RWPE2 (cell line): Measurements from ENCODE around the gene TTBK1.

Experiments used
- ATAC-seq: fragments of 200-7000 bp; cut with Tn5 transposase; 3 replicates; pipeline ENCODE4 v1.9.1; 2021; ENCODE audit warnings: low read depth
- DNase-seq: peaks from one replicate; pipeline ENCODE4 v3.0.0-alpha.2; 2020; ENCODE audit warnings: low spot score
- H3K27ac ChIP-seq: fragments of 450-650 bp; 2 replicates; pipeline ENCODE4 v1.5.1; 2017; ENCODE audit warnings: mild to moderate bottlenecking; ENCODE audit not compliant: poor library complexity, severe bottlenecking
- H3K27me3 ChIP-seq: fragments of 250-450 bp; sonication (Bioruptor Pico); 2 replicates; pipeline ENCODE4 v1.5.1; 2021; ENCODE audit warnings: mild to moderate bottlenecking, moderate library complexity; ENCODE audit not compliant: insufficient read depth, poor library complexity, severe bottlenecking
- H3K36me3 ChIP-seq: fragments of 250-450 bp; sonication (Bioruptor Pico); 2 replicates; pipeline ENCODE4 v1.5.1; 2020; ENCODE audit warnings: low read depth, mild to moderate bottlenecking, moderate library complexity
- H3K4me1 ChIP-seq: fragments of 250-450 bp; sonication (Bioruptor Pico); 2 replicates; pipeline ENCODE4 v1.5.1; 2021; ENCODE audit warnings: mild to moderate bottlenecking, moderate library complexity; ENCODE audit not compliant: insufficient read depth, poor library complexity, severe bottlenecking
- H3K4me3 ChIP-seq: fragments of 250-450 bp; sonication (Bioruptor Pico); 2 replicates; pipeline ENCODE4 v1.5.1; 2021; ENCODE audit warnings: mild to moderate bottlenecking, moderate library complexity; ENCODE audit not compliant: severe bottlenecking
- H3K9me3 ChIP-seq: fragments of 250-450 bp; sonication (Bioruptor Pico); 2 replicates; pipeline ENCODE4 v1.5.1; 2021; ENCODE audit warnings: mild to moderate bottlenecking, moderate library complexity; ENCODE audit not compliant: severe bottlenecking
- CTCF ChIP-seq: fragments of 450-650 bp; IDR thresholded peaks from one replicate; pipeline ENCODE4 v1.5.1; 2017; ENCODE audit warnings: mild to moderate bottlenecking, moderate library complexity; ENCODE audit not compliant: poor library complexity, severe bottlenecking

TTBK1 gene

GRCh38 chr6:43335469-43335868 lies 92.2 kb downstream of the TTBK1 start:
- H3K27me3 ChIP-seq = no peaks in the 10 kb centered on the region

DNA sequence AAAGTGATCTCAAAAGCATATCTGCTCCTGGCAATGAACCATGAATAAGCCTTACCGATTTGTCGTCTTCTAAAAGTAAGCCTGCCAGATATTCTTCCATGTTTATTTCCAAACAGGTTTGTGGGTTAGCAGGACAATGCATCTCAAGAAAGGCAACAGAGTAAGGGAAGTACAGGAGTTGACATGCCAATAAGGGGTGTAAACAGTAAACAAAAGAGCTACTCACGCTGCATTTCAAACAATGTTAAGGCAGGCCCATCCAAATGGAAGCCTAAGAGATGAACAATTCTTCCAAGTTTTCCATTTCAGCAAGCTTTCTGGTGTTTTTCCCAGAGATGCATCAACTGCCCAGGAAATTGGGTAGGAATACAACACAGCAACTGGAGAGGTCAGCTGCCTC lies 93.1 kb downstream of the TTBK1 start:
- Histone ChIP-seq H3K27ac (no peak overlapping the region), H3K4me3 (no peak overlapping the region), H3K36me3 (peaks cover 40% of the 10 kb centered on the region), H3K4me1 (no peaks in the 10 kb centered on the region), H3K9me3 (no peaks in the 10 kb centered on the region), H3K27me3 (no peaks in the 10 kb centered on the region)
- DNase-seq (no peak), ATAC-seq (no peak)
- no peak for TF ChIP-seq CTCF

More at GRCh38 chr6:43335469-43335868, 92.2 kb downstream of the TTBK1 start:
- ATAC-seq (no peak), DNase-seq (no peak)
- Histone ChIP-seq H3K27ac (no peak overlapping the region), H3K9me3 (no peaks in the 10 kb centered on the region), H3K4me3 (no peak overlapping the region), H3K36me3 (peaks cover 31% of the 10 kb centered on the region), H3K4me1 (no peaks in the 10 kb centered on the region)
- no peak for TF ChIP-seq CTCF
